ENCODE data around the gene XPR1. TPM values are rescaled to one million over a fixed set of nuclear protein-coding genes. Genes with fewer than 3 reads are reported as not detected.

XPR1 gene
- total RNA-seq, 6 experiments from 2014 or later, result 25.0 to 44.7 (median 34.0) TPM

GRCh38 chr1:180670681-180671080, 38.9 kb downstream of the XPR1 start:
- Mint-ChIP-seq H3K4me1 (ENCODE audit: low read depth) (peaks cover 31% of the 10 kb centered on the region), H3K4me3 (no peak overlapping the region), H3K9me3 (no peaks in the 10 kb centered on the region; the same call in 1 of the 2 replicates), H3K36me3 (ENCODE audit: low read depth) (peaks cover 18% of the 10 kb centered on the region), H3K27ac (no peak overlapping the region), H3K27me3 (ENCODE audit: insufficient read depth) (no peaks in the 10 kb centered on the region)
- DNase-seq, result no peak
- TF ChIP-seq CTCF (IDR thresholded peaks at IDR 0.05), result no peak

- peaks cover 13% of the 10 kb centered on the region for H3K36me3 Mint-ChIP-seq (ENCODE audit: low read depth)
- H3K4me3 Mint-ChIP-seq, result no peak overlapping the region
- H3K27me3 Mint-ChIP-seq (ENCODE audit: insufficient read depth), result no peaks in the 10 kb centered on the region
- TF ChIP-seq CTCF (IDR thresholded peaks at IDR 0.05), result no peak
- H3K4me1 Mint-ChIP-seq (ENCODE audit: low read depth), result peaks cover 34% of the 10 kb centered on the region
- no peak overlapping the region for H3K27ac Mint-ChIP-seq
- DNase-seq, result no peak
- no peaks in the 10 kb centered on the region; the same call in 1 of the 2 replicates for H3K9me3 Mint-ChIP-seq
Measured at GRCh38 chr1:180672105-180672504, 40.3 kb downstream of the XPR1 start.

GRCh38 chr1:180672505-180672904, 40.7 kb downstream of the XPR1 start:
- no peaks in the 10 kb centered on the region for H3K27me3 Mint-ChIP-seq (ENCODE audit: insufficient read depth)
- TF ChIP-seq CTCF (IDR thresholded peaks at IDR 0.05), result no peak
- H3K27ac Mint-ChIP-seq, result no peak overlapping the region
- peaks cover 13% of the 10 kb centered on the region for H3K36me3 Mint-ChIP-seq (ENCODE audit: low read depth)
- no peaks in the 10 kb centered on the region; the same call in 1 of the 2 replicates for H3K9me3 Mint-ChIP-seq
- peaks cover 34% of the 10 kb centered on the region for H3K4me1 Mint-ChIP-seq (ENCODE audit: low read depth)
- H3K4me3 Mint-ChIP-seq, result no peak overlapping the region
- DNase-seq, result no peak

GRCh38 chr1:180674603-180675530, 43.0 kb downstream of the XPR1 start:
- Mint-ChIP-seq H3K36me3 (ENCODE audit: low read depth) (peaks cover 13% of the 10 kb centered on the region), H3K4me3 (no peak overlapping the region), H3K9me3 (no peaks in the 10 kb centered on the region; the same call in 1 of the 2 replicates), H3K4me1 (ENCODE audit: low read depth) (peaks cover 39% of the 10 kb centered on the region), H3K27me3 (ENCODE audit: insufficient read depth) (no peaks in the 10 kb centered on the region), H3K27ac (no peak overlapping the region)
- TF ChIP-seq CTCF (IDR thresholded peaks at IDR 0.05), result no peak
- DNase-seq, result no peak

- H3K36me3 Mint-ChIP-seq (ENCODE audit: low read depth), result peaks cover 7% of the 10 kb centered on the region
- no peaks in the 10 kb centered on the region for H3K27me3 Mint-ChIP-seq (ENCODE audit: insufficient read depth)
- H3K27ac Mint-ChIP-seq, result no peak overlapping the region
- DNase-seq, result no peak
- no peak overlapping the region for H3K4me3 Mint-ChIP-seq
- TF ChIP-seq CTCF (IDR thresholded peaks at IDR 0.05), result no peak
- no peaks in the 10 kb centered on the region; the same call in 1 of the 2 replicates for H3K9me3 Mint-ChIP-seq
- peaks cover 39% of the 10 kb centered on the region for H3K4me1 Mint-ChIP-seq (ENCODE audit: low read depth)
Measured at GRCh38 chr1:180675586-180675985, 43.8 kb downstream of the XPR1 start.

Data from HFFc6 (cell line).